Spleen (tissue), 7 donors: Measurements from ENCODE around the gene PTGER1.

Source experiments
- POLR2AphosphoS5 ChIP-seq, 3 donors: sonication (generic); formaldehyde crosslinking; IDR thresholded peaks; one replicate each; pipeline ENCODE4 v1.5.1; 2017; ENCODE audit warnings: antibody characterized with exemption in 3 of 3
- TF ChIP-seq, protein P1 (sequence below), 11 experiments: fragments of 200-600 bp in 7 of 11; fragments of 450-650 bp in 4 of 11; sonication (generic) in 4 of 11; IDR thresholded peaks in 8 of 11; conservative IDR thresholded peaks in 3 of 11; 1 replicate in 7 of 11; 2 replicates in 4 of 11; pipeline versions ENCODE4 v1.4.0 to v1.8.0; 2016 to 2021; ENCODE audit warnings: antibody characterized with exemption in 11 of 11, inconsistent platforms in 4 of 11, mild to moderate bottlenecking in 1 of 11
- donor health status: DM: no; HTN: no; CAD: no; lungs with moderate emphysema.
- donor health status: DM: no; HTN: no; CAD: no.
- donor health status: DM: no; HTN: no; CAD: no.

DNA sequence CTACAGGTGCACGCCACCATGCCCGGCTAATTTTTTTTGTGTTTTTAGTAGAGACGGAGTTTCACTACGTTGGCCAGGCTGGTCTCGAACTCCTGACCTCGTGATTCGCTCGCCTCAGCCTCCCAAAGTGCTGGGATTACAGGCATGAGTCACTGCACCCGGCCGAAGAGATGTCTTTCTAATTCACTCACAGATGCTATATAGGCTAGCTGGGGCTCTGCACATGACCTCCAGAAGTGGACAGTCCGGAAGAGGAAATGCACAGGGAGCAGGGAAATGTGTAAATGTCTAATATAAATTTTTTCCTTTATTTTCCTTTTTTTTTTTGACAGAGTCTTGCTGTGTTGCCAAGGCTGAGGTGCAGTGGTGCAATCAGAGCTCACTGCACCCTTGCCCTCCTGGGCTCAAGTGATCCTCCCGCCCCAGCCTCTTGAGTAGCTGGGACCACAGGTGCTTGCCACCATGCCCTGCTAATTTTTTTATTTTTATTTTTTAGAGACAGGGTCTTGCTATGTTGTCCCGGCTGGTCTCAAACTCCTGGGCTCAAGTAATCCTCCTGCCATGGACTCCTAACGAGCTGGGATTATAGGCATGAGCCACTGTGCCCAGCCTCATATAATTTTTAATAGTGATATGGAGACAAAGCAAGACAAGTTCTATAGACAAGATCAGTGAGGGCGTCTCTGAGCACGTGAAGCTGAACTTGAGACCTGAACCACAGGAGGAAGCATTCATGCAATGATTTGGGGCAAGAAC, 12.4 kb upstream of the PTGER1 start:
- TF ChIP-seq POLR2AphosphoS5 (IDR thresholded peaks at IDR 0.05): no peak
- TF ChIP-seq, protein P1, sequence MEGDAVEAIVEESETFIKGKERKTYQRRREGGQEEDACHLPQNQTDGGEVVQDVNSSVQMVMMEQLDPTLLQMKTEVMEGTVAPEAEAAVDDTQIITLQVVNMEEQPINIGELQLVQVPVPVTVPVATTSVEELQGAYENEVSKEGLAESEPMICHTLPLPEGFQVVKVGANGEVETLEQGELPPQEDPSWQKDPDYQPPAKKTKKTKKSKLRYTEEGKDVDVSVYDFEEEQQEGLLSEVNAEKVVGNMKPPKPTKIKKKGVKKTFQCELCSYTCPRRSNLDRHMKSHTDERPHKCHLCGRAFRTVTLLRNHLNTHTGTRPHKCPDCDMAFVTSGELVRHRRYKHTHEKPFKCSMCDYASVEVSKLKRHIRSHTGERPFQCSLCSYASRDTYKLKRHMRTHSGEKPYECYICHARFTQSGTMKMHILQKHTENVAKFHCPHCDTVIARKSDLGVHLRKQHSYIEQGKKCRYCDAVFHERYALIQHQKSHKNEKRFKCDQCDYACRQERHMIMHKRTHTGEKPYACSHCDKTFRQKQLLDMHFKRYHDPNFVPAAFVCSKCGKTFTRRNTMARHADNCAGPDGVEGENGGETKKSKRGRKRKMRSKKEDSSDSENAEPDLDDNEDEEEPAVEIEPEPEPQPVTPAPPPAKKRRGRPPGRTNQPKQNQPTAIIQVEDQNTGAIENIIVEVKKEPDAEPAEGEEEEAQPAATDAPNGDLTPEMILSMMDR (IDR thresholded peaks at IDR 0.05 in 8 of 11, conservative IDR thresholded peaks at IDR 0.05 in 3 of 11): no peak
